ENCODE measurements around the gene C17orf50.

Gene C17orf50

DNA sequence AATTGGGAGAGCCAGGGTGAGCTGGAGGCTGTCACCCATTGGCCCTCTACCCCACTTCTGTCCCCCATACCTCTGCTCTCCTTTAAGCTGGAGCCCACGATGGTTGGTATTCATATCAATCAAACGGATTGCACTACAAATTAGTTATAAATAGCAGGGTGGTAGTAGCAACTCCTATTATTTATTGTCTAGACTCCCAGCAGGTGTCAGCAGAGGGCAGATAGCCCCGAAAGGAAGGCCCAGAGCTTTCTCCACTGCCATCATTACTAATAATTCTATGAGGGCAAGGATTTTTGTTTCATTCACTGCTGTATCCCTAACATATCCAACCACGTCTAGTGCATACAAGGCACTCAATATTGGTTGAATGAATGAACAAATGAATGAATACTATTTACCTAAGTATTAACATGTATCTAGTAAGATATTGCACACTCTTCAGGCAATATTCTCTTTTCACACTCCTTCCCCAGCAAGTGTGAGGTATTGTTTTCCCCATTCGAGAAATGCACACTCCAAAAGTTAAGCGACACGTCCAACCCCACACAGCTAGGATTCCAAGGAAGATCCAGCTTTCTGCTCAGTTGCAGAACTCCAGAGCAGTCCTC lies 6.3 kb downstream of the C17orf50 start:
- in situ Hi-C loops (cut with HindIII; ENCODE audit: low sequenced_read_pairs): no loop called here
- no peak overlapping the region for H3K4me3 ChIP-seq (ENCODE audit: low read depth, low read length)
- TF ChIP-seq, protein P1, sequence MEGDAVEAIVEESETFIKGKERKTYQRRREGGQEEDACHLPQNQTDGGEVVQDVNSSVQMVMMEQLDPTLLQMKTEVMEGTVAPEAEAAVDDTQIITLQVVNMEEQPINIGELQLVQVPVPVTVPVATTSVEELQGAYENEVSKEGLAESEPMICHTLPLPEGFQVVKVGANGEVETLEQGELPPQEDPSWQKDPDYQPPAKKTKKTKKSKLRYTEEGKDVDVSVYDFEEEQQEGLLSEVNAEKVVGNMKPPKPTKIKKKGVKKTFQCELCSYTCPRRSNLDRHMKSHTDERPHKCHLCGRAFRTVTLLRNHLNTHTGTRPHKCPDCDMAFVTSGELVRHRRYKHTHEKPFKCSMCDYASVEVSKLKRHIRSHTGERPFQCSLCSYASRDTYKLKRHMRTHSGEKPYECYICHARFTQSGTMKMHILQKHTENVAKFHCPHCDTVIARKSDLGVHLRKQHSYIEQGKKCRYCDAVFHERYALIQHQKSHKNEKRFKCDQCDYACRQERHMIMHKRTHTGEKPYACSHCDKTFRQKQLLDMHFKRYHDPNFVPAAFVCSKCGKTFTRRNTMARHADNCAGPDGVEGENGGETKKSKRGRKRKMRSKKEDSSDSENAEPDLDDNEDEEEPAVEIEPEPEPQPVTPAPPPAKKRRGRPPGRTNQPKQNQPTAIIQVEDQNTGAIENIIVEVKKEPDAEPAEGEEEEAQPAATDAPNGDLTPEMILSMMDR (IDR thresholded peaks at IDR 0.05; ENCODE audit: low read depth, low read length, missing control alignments): peak; percentile 71
- DNase-seq (ENCODE audit: low read depth): no peak

DNA sequence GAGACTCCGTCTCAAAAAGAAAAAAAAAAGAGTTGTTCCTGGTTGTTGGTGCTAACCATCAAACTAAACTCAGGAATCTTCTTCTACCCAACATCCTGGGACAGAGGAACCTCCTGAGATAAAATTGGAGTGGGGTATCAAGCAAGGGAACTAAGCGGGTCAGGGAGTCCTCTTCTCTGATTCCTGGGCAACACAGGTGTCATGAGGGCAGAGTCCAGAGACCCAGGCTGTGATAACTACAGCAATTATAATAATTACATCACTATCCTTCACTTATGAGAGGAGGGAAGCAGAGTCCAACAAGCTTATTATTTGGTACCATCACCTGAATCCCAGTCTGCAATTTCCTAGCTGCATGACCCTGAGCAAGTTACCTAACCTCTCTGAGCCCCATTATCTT lies 8.1 kb downstream of the C17orf50 start:
- TF ChIP-seq, protein P1 (IDR thresholded peaks at IDR 0.05; ENCODE audit: low read depth, low read length, missing control alignments): no peak
- no peak overlapping the region for H3K4me3 ChIP-seq (ENCODE audit: low read depth, low read length)
- no peak for DNase-seq (ENCODE audit: low read depth)
- in situ Hi-C loops (cut with HindIII; ENCODE audit: low sequenced_read_pairs): no loop called here

GRCh38 chr17:35769895-35770486 lies 9.3 kb downstream of the C17orf50 start:
- in situ Hi-C loops (cut with HindIII; ENCODE audit: low sequenced_read_pairs): no loop called here
- DNase-seq (ENCODE audit: low read depth): no peak
- TF ChIP-seq, protein P1 (IDR thresholded peaks at IDR 0.05; ENCODE audit: low read depth, low read length, missing control alignments): peak; percentile 16
- no peak overlapping the region for H3K4me3 ChIP-seq (ENCODE audit: low read depth, low read length)

- no peak overlapping the region for H3K4me3 ChIP-seq (ENCODE audit: low read depth, low read length)
- TF ChIP-seq, protein P1 (IDR thresholded peaks at IDR 0.05; ENCODE audit: low read depth, low read length, missing control alignments): no peak
- in situ Hi-C loops (cut with HindIII; ENCODE audit: low sequenced_read_pairs): no loop called here
- no peak for DNase-seq (ENCODE audit: low read depth)
These were observed 12.4 kb downstream of the C17orf50 start for GRCh38 chr17:35773129-35773528.

- in situ Hi-C loops (cut with HindIII; ENCODE audit: low sequenced_read_pairs): no loop called here
- H3K4me3 ChIP-seq (ENCODE audit: low read depth, low read length): no peak overlapping the region
- TF ChIP-seq, protein P1 (IDR thresholded peaks at IDR 0.05; ENCODE audit: low read depth, low read length, missing control alignments): no peak
- DNase-seq (ENCODE audit: low read depth): no peak
These were observed 13.2 kb downstream of the C17orf50 start for GRCh38 chr17:35773679-35774425.

DNA sequence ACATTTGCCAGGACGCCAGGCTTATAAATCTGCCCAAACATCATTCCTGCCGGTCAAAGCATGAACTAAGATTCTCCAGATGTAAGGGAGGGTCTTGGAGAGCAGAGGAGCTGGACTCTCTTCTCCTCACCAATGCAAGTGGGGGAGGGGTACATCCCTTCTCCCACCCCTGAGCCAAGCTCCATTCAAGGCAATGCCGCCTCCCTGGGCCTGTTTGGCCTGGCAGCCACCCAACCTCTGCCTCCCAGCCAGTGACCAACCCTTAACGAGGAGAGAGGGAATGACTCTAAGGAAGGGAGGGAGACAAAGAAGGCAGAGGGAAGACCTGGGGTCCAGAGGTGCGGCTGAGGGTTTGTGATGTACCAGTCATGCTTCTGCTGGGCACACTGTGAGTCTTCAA lies 13.8 kb downstream of the C17orf50 start:
- in situ Hi-C loops (cut with HindIII; ENCODE audit: low sequenced_read_pairs): no loop called here
- DNase-seq (ENCODE audit: low read depth): peak; percentile 37
- TF ChIP-seq, protein P1 (IDR thresholded peaks at IDR 0.05; ENCODE audit: low read depth, low read length, missing control alignments): no peak
- no peak overlapping the region for H3K4me3 ChIP-seq (ENCODE audit: low read depth, low read length)
